Coronary artery (tissue), 2 donors: ENCODE results near the gene TTC28.

Experiments
- DNase-seq: peaks from one replicate; pipeline ENCODE4 v3.0.0-alpha.2; 2017; ENCODE audit warnings: low spot score
- H3K27ac ChIP-seq, 2 donors: fragments of 200-600 bp; sonication (generic); one replicate each; pipeline ENCODE4 v1.5.1; 2016 to 2019
- H3K4me3 ChIP-seq: fragments of 200-600 bp; sonication (generic); 2 replicates; pipeline ENCODE4 v1.5.1; 2016; ENCODE audit warnings: mild to moderate bottlenecking, moderate library complexity
- CTCF ChIP-seq: fragments of 200-600 bp; sonication (generic); IDR thresholded peaks from one replicate; pipeline ENCODE4 v1.5.1; 2019; ENCODE audit warnings: antibody characterized with exemption

The TTC28 gene

DNA sequence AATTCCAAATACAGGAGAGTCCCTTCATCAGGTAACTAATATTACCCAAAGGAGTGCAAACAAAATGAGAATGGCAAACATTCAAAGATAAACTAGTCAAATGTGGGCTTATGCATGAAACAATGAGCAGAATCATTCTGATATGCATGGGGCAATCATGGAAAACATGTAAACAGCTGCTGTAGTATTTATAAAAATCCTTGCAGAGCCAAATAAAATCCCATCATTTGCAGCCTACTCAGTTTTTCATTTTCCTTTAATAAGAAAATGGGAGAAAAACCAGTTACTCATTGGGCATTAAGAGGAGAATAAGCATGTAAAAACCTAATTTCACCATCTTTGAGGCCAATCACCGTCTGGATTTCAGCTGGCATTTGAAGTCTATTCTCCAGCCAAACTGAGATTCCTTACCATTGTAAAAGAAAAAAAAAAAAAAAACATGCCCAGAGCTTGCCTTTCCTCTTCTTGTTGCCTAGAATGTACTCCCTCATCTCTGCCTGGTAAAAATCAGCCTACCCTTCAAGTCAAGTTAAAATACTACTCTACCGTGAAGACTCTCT lies 249.1 kb downstream of the TTC28 start:
- TF ChIP-seq CTCF = no peak
- no peak for DNase-seq
- H3K27ac ChIP-seq = no peak overlapping the region

DNA sequence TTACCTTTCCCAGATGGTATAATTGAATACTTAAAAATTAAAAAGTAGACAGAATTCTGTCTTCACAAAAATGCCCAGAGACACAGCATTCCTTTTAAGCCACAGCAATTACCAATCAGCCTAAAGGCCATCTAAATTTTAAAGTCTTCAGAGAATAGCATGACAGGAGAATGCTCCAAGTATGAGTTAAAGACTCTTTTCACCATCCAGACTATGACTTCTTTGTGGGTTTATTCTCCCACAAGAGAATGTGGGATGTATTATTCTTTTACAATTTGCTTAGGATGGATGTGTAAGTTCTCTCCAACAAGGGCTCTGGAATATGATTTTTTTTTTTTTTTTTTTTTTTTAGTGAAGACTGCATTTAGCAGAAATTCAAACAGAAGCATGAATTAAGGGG lies 249.9 kb downstream of the TTC28 start:
- TF ChIP-seq CTCF = no peak
- Histone ChIP-seq H3K4me3 (no peak overlapping the region), H3K27ac (no peak overlapping the region)
- no peak for DNase-seq

More for the DNA sequence above, 249.1 kb downstream of the TTC28 start:
- no peak overlapping the region for H3K4me3 ChIP-seq

GRCh38 chr22:28428271-28428670 lies 251.4 kb downstream of the TTC28 start:
- DNase-seq = no peak
- no peak overlapping the region for H3K27ac ChIP-seq
- no peak for TF ChIP-seq CTCF
- H3K4me3 ChIP-seq = no peak overlapping the region

DNA sequence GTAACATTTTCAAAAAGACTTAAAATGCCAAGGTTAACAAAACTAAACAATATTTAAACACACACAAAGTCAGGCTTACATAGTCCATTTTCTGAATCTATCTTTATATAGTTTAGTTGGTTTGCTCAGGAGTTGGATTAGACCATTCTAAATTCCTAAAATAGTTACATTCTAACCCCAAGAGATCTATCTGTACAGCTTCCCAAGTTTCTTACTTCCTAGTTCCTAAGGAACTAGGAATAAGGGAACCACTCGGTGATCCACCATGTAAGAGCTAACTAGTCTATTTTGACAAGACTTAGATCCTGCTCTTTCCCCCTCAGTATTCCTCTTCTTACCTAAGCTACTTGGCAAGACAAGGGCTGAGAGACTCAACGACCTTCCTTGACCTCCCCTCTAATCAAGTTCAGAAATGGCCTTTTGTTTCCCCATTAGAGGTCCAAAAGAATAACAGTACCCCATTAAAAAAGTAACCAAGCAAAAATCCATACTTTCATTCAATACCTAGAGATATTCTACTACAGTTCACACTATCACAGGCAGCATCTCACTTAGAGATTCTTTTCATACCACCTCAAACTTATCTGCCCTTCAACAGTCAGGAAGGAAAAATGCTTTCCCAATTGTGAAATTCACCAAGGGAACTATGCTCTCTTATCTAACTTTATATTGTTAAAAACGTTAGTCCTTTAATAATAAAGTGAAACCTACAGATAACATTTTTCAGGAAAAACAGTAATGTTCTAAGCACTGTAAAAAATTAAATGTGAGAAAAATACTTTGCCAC lies 253.1 kb downstream of the TTC28 start:
- TF ChIP-seq CTCF = no peak
- H3K27ac ChIP-seq = peak overlapping the region in 1 of 2 donors; percentile 20
- H3K4me3 ChIP-seq = no peak overlapping the region
- no peak for DNase-seq

DNA sequence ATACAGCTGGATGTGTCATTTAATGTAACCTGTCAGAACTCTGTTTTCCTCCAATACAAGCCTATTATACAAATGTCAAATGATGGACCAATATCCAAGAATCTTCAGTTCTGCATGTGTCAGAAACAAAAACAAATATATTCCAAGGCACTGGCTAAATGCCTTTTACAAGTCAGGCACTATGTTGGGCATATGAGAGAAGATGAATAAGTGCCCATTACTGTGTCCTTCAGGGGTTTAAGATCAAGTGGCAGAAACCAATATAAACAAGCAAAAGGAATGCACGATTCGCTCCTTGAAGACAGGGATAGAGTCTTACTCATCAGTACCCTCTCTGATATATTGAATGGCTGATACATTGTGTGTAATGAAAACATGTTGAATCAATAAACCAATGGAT lies 254.4 kb downstream of the TTC28 start:
- no peak overlapping the region for H3K27ac ChIP-seq
- no peak for TF ChIP-seq CTCF
- H3K4me3 ChIP-seq = no peak overlapping the region
- DNase-seq = no peak

- H3K27ac ChIP-seq = no peak overlapping the region
- H3K4me3 ChIP-seq = no peak overlapping the region
- no peak for DNase-seq
- TF ChIP-seq CTCF = no peak
These were observed 255.1 kb downstream of the TTC28 start for GRCh38 chr22:28424427-28425080.
